ENCODE measurements around the gene BGLAP.

- TF ChIP-seq GATA3 (IDR thresholded peaks at IDR 0.05; ENCODE audit: low read depth, low read length) (no peak), GATA2 (IDR thresholded peaks at IDR 0.05; ENCODE audit: low read depth, low read length) (no peak)
Observed at GRCh38 chr1:156257711-156258110, 15.7 kb downstream of the BGLAP start.

All from SH-SY5Y (cell line).